HepG2 (cell line): ENCODE results near the gene ATP5PF. TPM values are rescaled to one million over a fixed set of nuclear protein-coding genes. Genes with fewer than 3 reads are reported as not detected.

Experiments used
- CBX5 ChIP-seq: sonication (generic); formaldehyde crosslinking; IDR thresholded peaks from 2 replicates; pipeline ENCODE4 v1.4.0; 2020; ENCODE audit warnings: missing genetic modification reagents, borderline replicate concordance
- CSRNP2 ChIP-seq: sonication (generic); formaldehyde crosslinking; conservative IDR thresholded peaks from 2 replicates; pipeline ENCODE4 v1.8.0; 2022; ENCODE audit warnings: low read depth, missing genetic modification reagents
- EZH2 ChIP-seq: conservative IDR thresholded peaks from 2 replicates; pipeline ENCODE4 v1.6.1; 2012; ENCODE audit warnings: mild to moderate bottlenecking, low read depth, low read length, moderate library complexity
- GPN1 ChIP-seq: sonication (generic); formaldehyde crosslinking; IDR thresholded peaks from 2 replicates; pipeline ENCODE4 v1.5.1; 2020; ENCODE audit warnings: missing genetic modification reagents, borderline replicate concordance
- KIAA2018 ChIP-seq: sonication (generic); formaldehyde crosslinking; IDR thresholded peaks from 2 replicates; pipeline ENCODE4 v1.5.0; 2020; ENCODE audit warnings: mild to moderate bottlenecking, missing genetic modification reagents, borderline replicate concordance
- KMT2B ChIP-seq: IDR thresholded peaks from 2 replicates; pipeline ENCODE4 v1.6.1; 2016; ENCODE audit warnings: missing genetic modification reagents, missing compliant biosample characterization
- SAP130 ChIP-seq: IDR thresholded peaks from 2 replicates; pipeline ENCODE4 v1.6.1; 2016; ENCODE audit warnings: low read depth
- ZC3H13 ChIP-seq: sonication (generic); formaldehyde crosslinking; IDR thresholded peaks from 2 replicates; pipeline ENCODE4 v1.8.1; 2023; ENCODE audit warnings: mild to moderate bottlenecking, missing genetic modification reagents, moderate library complexity
- ZGPAT ChIP-seq: IDR thresholded peaks from 2 replicates; pipeline ENCODE4 v1.6.1; 2016; ENCODE audit warnings: mild to moderate bottlenecking
- ZMAT3 ChIP-seq: sonication (generic); formaldehyde crosslinking; conservative IDR thresholded peaks from 2 replicates; pipeline ENCODE4 v1.7.0; 2021; ENCODE audit warnings: missing genetic modification reagents
- ZNF124 ChIP-seq: sonication (generic); formaldehyde crosslinking; IDR thresholded peaks from 2 replicates; pipeline ENCODE4 v1.4.0; 2020; ENCODE audit warnings: missing genetic modification reagents
- ZNF292 ChIP-seq: sonication (generic); formaldehyde crosslinking; IDR thresholded peaks from 2 replicates; pipeline ENCODE4 v1.8.1; 2022; ENCODE audit warnings: mild to moderate bottlenecking, low read depth, missing genetic modification reagents, borderline replicate concordance
- ZNF34 ChIP-seq: sonication (generic); formaldehyde crosslinking; IDR thresholded peaks from 2 replicates; pipeline ENCODE4 v1.4.0; 2020; ENCODE audit warnings: mild to moderate bottlenecking, missing genetic modification reagents, borderline replicate concordance
- ZNF501 ChIP-seq: sonication (generic); formaldehyde crosslinking; IDR thresholded peaks from 2 replicates; pipeline ENCODE4 v1.5.1; 2020; ENCODE audit warnings: mild to moderate bottlenecking, moderate library complexity, missing genetic modification reagents
- ZNF607 ChIP-seq: sonication (generic); formaldehyde crosslinking; IDR thresholded peaks from 2 replicates; pipeline ENCODE4 v1.5.1; 2020; ENCODE audit warnings: missing genetic modification reagents, mild to moderate bottlenecking, borderline replicate concordance
- ZNF790 ChIP-seq: sonication (generic); formaldehyde crosslinking; IDR thresholded peaks from 2 replicates; pipeline ENCODE4 v1.8.0; 2022; ENCODE audit warnings: missing genetic modification reagents, mild to moderate bottlenecking, borderline replicate concordance
- ZNF792 ChIP-seq: IDR thresholded peaks from 2 replicates; pipeline ENCODE4 v1.6.1; 2016
- ZSCAN12 ChIP-seq: sonication (generic); formaldehyde crosslinking; IDR thresholded peaks from 2 replicates; pipeline ENCODE4 v1.9.0; 2021; ENCODE audit warnings: mild to moderate bottlenecking, missing genetic modification reagents
- polyA plus RNA-seq, 8 experiments: library from polyadenylated mRNA; depleted of rRNA in 3 of 8; stranded (reverse) in 7 of 8; unstranded in 1 of 8; fragments of >200 nt; fragmentation: Illumina TruSeq in 4 of 8; extraction: Trizol in 4 of 8; gene quantifications; 2 replicates each; pipeline versions ENCODE4 v1.2.1 to v1.2.3, GENCODE V29; 2011 to 2016; ENCODE audit warnings: low read depth in 4 of 8, missing spikeins in 1 of 8, mixed read lengths in 1 of 8; ENCODE audit not compliant: insufficient read depth in 1 of 8
- total RNA-seq, 5 experiments: library from RNA; depleted of rRNA; stranded (reverse); fragments of >200 nt; fragmentation: Illumina TruSeq; extraction: Trizol; gene quantifications; 2 replicates each; pipeline ENCODE4 v1.2.3, GENCODE V29; 2016; ENCODE audit warnings: low read depth in 1 of 5

ATP5PF gene
- total and polyA plus RNA-seq, 2 of the 13 experiments (the other 11 are each of a cell fraction or from before 2014, with no cell fraction given), result 131 to 157 TPM

GRCh38 chr21:25734904-25735645 lies at the start of gene ATP5PF, which contains the start of gene GABPA (continued):
- TF ChIP-seq GPN1, result no peak
- no peak; the same call in 1 of the 2 replicates for TF ChIP-seq ZNF792 (CRISPR knock-in tag)
- TF ChIP-seq ZGPAT, result peak; percentile 82
- 0 out of 2 replicates have a peak, but pooled peaks have one; percentile 26 for TF ChIP-seq ZNF292 (CRISPR knock-in tag)
- TF ChIP-seq ZNF790 (CRISPR knock-in tag), result 0 out of 2 replicates have a peak, but pooled peaks have one; percentile 75
- TF ChIP-seq KMT2B, result peak; percentile 88
- TF ChIP-seq ZC3H13 (CRISPR knock-in tag), result peak; percentile 96
- TF ChIP-seq ZNF124 (CRISPR knock-in tag), result no peak
- TF ChIP-seq CSRNP2 (CRISPR knock-in tag), result no peak
- peak; percentile 61; the same call in 1 of the 2 replicates for TF ChIP-seq CBX5 (CRISPR knock-in tag)
- no peak for TF ChIP-seq ZSCAN12 (CRISPR knock-in tag)
- TF ChIP-seq EZH2, result no peak
- TF ChIP-seq ZNF607 (CRISPR knock-in tag), result peak; percentile 73; the same call in 1 of the 2 replicates
- no peak for TF ChIP-seq KIAA2018
- peak; percentile 87 for TF ChIP-seq SAP130 (CRISPR knock-in tag)
- TF ChIP-seq ZNF34, result peak; percentile 58; the same call in 1 of the 2 replicates
- TF ChIP-seq ZMAT3 (CRISPR knock-in tag), result peak; percentile 72; the same call in 1 of the 2 replicates
- peak; percentile 52; the same call in 1 of the 2 replicates for TF ChIP-seq ZNF501 (CRISPR knock-in tag)
